Measurements from ENCODE around the gene GALNT9.
"Not testable (repeated sequence)": the region's sequence is repeated elsewhere in the genome, so short reads cannot be mapped to it uniquely, and the experiment has no call there.

Gene GALNT9

DNA sequence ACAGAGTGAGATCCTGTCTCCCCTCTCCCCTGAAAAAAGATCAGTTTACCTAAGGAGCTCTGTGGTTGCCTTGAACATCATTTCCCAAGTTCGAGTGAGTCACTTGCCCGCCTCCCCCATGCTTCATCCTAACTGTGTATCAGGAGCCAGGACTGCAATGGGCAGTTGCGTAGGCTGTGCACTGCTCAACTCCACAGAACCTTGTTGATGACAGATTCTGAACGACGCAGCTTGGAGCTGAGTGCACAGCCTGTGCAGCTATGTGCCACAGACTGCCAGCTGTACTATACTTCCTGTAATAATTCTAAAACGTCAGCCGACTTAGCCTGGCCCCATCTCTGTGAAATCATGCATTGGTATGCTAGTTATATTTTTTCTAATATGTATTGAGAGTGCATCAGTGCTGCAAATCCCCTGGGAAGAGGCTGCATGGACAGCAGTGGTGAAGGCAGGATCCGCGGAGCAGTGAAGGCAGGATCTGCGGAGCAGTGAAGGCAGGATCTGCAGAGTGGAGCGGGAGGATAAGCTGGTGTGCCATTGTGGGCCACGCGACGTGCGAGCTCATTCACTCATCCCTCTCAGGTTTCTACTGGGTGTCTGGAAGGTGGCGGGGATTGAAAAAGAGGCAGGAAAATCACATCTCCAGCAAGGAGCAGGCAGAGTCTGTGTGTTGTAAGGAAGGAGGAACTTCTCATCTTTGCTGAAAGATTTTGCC is 80.8 kb downstream of the GALNT9 start:
- no peak for DNase-seq

DNA sequence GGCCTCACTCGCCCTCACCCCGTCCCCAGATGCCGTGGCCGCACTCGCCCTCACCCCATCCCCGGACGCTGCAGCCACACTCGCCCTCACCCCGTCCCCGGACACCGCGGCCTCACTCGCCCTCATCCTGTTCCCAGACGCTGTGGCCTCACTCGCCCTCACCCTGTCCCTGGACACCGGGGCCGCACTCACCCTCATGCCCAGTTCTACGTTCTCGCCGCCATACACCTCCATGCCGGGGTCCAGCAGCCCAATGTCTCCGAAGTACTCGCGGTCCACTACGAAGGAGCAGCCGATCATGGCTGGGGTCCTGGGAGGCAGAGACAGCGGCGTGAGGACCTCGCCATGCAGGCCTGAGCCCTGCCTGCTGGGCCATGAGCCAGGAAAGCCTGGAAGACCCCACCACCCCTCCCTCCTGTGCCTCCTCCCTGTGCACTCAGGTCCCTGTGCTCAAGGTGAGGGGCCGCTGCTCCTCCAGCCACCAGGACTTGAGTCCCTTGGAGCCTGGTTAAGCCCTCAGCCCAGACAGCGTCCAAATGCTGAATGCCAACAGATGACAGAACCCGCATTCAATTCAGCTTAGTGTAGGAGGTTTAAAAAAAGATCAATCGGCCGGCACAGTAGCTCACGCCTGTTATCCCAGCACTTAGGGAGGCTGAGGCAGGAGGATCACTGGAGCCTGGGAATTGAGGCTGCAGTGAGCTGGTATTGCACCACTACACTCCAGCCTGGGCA is 81.5 kb downstream of the GALNT9 start:
- DNase-seq, result no peak

DNA sequence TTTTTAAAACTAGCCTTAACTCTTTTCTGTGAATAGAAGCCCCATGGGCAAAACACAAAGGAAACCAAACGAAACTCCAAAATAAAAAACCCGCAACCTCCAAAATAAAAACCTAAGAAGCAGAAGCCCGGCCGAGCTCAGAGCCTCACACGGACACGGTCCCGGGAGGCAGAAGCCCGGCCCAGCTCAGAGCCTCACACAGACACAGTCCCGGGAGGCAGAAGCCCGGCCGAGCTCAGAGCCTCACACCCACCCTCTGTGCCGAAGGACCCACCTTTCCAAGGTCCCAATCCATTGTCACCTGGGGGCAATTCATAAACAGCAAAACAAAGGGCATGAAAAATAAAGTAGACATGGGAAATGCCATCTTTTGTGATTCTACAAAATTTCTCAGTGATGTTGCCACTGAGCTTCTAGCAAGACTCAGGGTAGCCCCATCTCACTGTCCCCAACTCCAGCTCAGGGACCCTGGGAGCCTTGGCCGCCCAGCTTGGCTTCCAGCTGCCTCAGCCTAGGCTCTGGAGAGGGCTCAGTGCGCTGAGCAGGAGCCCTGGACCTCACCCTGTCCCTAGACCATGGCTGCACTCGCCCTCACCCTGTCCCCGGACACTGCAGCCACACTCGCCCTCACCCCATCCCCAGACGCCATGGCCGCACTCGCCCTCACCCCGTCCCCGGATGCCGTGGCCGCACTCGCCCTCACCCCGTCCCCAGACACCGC is 82.2 kb downstream of the GALNT9 start:
- DNase-seq, result no peak

DNA sequence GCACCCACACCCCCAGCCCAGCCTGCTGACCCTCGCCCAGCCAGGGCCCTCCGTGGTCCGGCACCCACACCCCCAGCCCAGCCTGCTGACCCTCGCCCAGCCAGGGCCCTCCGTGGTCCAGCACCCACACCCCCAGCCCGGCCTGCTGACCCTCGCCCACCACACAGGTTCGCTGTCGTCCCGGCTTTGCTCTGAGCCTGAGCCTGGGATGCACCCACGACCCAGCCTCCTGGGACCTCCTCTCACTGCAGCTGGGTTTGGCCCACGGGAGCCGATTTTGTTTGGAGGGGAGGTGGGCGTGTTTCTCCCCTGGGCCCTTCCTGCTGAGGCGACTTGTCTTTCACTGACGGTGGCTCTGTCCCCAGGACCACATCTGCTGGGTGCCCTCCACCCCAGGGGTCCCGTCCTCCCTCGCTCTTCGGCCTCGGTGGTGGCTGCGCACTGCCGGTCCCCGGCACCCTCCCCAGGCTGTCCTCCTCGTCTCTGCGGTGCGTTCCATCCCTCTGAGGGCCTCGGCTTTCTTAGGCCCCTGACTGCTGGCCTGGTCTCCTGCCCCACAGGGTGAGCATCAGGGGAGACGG is 83.8 kb downstream of the GALNT9 start:
- DNase-seq, result no peak

DNA sequence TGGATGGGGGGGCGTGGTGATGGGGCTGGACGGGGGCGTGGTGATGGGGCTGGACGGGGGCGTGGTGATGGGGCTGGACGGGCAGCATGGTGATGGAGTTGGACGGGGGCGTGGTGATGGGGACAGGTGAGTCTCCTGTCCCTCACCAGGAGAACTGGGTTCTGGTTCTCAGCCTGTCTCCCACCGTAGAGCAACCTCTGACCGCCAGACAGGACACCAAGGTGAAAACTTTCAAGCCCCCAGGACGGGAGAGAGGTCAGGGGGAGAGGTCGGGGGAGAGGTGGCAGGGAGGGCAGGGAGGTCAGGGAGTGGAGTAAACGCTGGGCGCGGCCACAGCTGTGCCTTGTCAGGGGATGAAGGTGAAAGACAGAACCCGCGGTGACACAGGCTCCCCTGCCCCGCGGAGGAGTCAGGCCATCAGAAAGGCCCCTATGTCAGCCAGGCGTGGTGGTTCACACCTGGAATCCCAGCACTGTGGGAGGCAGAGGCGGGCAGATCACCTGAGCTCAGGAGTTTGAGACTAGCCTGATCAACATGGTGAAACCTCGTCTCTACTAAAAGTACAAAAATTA is 84.6 kb downstream of the GALNT9 start:
- DNase-seq, result no peak

DNA sequence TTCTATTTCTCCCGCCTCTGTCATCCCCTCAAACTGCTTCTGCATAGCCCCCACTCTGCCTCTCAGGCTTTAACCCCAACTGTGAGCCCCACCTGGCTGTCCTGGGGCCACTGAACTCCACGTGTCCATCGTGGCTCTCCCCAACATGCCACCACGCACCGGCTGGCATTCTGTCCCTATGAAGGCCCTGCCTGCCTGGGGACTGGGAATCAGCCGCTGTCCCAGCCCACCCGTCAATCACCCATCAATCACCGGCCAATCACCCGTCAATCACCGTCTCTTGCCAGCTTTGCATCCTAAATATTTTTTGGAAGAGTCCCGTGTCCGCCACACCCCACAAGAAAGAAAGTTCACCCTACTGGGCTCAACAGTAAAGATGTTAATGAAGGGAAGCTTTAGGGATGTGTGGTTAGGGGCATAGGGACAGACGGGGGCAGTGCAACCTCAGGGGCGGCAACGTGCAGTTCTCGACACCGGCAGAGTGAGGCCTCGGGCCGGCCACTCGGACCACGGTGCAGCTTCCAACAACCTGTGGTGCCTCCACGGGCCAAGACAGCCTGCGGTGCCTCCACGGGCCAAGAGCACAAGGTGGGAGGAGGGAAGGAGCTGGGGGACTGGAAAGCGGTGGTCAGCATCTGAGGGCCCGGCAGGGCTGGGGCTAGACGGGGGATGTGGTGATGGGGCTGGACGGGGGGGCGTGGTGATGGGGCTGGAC is 85.6 kb downstream of the GALNT9 start:
- DNase-seq, result no peak

DNA sequence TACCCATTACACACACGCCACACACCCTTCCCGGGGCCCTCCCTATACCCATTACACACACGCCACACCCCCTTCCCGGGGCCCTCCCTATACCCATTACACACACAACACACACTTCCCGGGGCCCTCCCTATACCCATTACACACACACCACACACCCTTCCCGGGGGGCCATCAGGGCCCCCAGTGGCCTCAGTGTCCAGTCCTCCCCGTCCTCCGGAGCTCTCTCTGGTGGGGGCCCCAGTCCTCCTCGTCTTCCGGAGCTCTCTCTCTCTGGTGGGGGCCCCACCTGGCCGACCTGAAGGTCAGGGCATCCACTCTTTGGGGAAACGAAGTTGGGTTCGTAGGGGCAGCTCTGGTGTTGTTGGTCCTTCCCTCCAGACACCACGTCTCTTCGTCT is 86.2 kb downstream of the GALNT9 start:
- DNase-seq, result not testable (repeated sequence)

DNA sequence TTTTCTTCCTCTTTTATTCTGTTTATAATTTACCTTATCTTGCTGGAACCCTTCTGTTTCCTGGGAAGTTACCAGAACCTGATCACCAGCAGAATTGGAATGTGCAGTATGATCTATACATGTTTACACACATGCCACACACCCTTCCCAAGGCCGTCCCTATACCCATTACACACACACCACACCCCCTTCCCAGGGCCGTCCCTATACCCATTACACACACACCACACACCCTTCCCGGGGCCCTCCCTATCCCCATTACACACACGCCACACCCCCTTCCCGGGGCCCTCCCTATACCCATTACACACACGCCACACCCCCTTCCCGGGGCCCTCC is 88.8 kb downstream of the GALNT9 start:
- not testable (repeated sequence) for DNase-seq

DNA sequence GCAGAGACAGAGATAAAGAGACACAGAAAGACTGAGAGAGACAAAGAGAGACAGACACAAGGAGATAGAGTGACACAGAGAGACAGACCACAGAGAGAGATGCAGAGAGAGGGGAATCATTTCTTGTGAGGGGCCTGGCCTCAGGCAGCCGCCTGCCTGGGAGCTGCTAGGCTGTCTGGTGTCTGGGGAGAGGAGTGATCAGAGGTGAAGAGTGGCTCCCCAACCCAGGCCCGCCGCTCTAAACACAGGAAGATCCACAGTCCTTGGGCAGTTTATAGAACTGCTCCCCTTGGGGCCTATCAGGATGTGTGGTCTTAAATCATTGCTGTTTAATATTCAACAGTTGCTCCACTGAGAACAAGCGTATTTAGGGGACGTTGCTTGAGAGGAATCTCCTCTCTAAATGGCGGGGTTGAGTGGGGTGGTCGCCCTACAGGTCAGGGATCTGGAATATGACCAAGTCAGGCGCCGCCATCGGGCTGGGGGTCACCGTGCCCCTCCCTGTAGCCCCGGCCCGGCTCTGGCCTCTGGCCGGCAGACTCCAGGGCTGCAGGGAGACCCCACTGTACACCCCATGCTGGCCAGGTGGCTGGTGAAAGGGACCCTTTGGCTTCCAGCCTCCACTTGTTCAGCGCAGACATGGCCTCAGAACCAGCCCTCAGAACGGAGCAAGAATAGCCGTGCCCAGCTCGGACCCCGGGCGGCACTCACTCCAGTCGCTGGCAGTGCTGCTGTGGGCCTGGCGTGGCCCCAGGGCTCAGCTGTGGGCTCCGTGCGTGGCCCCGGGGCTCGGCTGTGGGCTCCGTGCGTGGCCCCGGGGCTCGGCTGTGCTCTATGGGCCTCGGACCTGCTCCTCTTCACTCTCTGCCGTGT is 89.4 kb downstream of the GALNT9 start:
- no peak for DNase-seq

DNA sequence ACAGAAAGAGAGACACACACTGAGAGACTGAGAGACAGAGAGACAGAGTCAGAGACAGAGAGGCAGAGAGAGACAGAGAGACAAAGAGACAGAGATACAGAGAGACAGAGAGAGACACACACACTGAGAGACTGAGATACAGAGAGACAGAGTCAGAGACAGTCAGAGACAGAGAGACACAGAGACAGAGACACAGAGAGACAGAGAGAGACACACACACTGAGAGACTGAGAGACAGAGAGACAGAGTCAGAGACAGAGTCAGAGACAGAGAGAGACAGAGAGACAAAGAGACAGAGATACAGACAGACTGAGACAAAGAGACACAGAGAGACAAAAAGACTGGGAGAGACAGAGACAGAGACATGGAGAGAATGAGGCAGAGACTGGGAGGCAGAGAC is 90.0 kb downstream of the GALNT9 start:
- DNase-seq, result no peak

DNA sequence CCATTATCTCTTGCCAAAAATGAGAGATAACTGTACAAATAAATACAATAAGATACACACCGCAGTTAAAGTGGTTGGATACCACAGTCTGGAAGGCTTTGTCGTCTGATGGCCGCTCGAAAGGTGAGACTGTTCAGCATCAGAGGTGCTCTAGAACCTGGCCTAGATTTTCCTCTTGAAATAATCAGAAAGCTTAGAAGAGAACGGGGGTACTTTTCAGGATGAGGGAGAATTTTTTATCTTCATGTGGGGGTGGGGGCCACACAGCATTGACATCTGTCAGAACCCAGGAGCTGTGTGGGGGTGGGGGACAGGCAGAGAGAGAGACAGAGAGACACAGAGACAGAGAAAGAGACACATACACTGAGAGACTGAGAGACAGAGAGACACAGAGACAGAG is 90.5 kb downstream of the GALNT9 start:
- DNase-seq, result no peak

DNA sequence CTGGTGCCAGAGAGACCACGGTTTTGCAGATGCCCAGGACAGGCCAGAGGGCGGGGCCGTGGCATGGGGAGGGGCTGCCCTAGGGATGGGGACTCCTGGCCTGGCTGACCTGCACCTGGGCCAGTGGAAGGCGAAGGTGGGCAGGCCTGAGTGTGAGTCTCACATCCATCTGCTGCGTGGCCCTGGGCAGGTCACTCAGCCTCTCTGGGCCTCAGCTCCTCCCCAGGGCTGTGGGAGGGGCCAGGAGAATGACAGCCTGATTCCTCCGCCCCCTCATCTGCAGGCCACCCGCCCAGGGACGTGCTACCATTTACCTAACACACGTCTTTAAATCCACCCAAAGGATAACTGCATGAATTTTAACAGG is 90.9 kb downstream of the GALNT9 start:
- peak in 1 of 5 experiments; percentile 12 for DNase-seq

DNA sequence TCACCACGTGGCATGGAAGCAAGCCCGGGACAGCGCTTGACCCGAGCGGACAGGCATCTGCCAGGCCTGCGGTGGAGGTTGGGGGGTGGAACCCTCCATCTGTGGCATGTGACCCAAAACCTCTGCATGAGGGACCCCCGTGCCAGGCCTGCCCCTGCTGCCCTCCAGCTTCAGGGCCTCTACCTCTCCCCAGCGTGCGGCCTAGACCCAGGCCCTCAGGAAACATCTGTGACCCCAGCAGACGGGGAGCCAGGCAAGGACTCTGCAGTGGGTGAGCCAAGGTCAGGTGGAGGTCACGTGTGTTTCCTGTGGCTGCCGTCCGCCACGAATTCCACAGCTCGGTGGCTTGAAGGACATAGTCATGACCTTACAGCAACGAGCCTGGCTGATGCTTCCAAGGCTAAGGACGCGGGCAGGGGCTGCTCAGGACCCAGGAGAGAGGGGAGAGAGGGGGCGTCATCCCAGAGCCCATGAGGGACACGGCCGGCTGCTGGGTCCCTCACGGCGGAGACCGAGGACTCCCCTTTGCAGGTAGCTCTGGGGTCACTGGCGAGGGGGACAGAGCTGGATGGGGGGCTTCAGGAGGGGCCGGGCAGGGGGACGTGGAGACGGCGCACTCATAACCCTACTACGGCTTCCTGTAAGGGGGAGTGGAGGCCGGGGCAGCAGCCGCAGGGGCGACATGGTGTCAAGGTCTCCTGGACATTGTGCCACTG is 91.5 kb downstream of the GALNT9 start:
- no peak for DNase-seq

DNA sequence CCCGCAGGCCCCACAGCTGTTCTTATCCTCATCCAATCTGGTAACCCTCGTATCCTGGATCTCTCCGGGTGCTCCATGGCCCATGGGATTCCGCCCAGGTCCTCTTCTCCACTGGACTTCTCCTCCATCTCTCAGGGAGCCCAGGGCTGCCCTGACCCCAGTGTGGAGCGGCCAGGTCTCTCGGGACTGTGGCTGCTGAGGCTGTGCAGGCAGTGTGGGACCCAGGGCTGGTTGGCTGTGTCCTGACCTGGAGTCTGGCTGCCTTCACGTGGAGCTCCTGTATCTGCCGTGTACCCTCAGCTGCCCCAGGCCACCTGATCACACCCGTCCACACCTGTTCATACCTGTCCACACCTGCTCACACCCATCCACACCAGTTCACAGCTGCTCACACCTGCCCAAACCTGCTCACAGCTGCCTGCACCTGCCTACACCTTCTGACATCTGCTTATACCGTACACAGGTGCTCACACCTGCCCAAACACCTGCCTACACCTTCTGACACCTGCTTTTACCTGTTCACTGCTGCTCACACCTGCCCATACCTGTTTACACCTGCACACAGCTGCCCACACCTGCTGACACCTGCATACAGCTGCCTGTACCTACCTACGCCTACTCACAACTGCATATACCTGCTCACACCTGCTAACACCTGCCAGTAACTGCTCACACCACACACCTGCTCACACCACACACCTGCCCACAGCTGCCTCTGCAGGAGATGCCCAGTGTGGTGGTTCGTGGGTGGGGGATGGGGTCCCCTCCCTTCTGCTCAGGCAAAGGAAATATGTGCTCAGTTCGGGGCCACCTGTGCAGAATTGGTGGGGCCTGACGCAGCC is 92.2 kb downstream of the GALNT9 start:
- DNase-seq, result no peak

DNA sequence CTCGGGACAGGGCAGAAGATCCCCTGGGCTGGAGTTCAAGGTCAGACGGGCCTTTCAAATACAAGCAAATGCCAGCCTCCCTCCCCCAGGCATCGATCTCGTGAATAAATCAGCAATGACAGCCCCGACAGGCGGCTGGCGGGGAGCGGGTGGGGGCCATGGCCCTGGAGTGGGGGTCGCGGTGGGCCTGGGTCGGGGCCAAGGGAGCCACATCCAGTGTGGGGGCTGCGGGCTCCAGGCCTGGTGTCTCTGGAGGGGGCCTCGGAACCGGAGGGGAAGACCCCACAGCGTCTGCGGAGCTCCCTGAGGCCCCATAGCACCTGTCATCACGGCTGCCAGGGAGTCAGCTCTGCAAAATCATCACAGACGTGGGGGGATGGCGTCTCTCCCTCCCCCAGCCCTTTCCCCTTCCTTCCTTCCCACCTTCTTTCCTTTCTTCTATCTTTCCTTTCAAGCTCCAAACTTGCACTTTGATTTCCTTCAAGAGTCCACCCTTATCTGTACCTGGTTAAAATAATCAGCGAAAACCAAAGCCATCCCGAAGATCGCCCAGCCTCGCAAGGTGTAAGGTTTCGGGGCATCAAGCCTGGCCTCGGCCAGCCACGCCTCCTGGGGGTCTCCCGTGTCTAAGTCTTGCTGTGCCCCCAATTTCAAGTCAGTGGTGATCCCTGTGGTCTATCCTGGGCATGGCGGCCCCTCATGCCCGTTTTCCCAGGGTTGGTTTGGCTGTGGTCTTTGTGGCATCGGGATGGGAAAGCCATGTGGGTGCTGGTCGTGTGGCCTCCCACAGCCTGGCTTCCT is 93.1 kb downstream of the GALNT9 start:
- DNase-seq, result no peak

DNA sequence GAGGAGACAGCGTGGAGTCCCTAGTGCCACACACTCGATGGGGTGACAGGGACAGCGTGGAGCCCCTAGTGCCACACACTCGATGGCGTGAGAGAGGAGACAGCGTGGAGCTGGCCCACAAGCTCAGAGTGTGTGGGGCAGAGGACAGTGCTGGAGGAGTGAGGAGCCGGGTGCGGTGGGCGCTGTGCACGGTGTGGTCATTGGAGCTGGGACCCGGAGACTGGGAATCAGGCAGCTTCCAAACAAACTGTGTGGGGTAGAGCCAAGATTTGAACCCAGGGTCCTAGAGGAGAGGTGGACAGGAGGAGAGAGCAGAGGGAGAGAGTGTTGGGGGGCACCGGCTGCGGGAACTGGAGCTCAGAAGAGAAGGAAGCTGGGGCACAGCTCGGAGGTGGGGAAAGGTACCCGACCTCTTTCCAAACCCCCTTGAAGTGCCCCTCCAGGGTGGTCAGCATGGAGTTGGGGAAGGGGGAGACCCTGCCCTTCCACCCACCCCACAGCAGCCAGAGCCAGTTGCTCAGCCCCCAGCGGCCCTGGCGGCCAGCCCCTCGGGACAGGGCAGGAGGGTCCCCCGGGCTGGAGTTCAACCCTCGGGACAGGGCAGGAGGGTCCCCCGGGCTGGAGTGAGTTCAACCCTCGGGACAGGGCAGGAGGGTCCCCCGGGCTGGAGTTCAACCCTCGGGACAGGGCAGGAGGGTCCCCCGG is 94.1 kb downstream of the GALNT9 start:
- DNase-seq, result no peak

DNA sequence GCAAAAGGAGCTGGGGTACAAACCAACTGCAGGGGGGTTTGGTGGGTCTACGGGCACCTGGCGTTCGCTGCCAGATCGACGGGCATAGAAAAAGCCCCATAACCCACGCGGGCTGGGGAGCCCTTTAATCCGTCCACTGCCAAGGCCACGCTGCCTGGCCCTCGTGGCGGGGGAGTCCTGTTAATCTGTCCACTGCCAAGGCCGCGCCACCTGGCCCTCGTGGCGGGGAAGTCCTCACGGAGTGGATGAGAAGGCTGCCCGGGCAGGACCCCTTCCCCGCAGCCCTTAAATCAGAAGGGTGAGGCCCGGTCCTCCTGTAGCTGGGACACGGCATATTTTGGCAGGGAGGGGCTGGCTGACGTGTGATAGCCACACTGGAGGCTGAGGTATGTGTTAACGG is 99.0 kb downstream of the GALNT9 start:
- no peak for DNase-seq

DNA sequence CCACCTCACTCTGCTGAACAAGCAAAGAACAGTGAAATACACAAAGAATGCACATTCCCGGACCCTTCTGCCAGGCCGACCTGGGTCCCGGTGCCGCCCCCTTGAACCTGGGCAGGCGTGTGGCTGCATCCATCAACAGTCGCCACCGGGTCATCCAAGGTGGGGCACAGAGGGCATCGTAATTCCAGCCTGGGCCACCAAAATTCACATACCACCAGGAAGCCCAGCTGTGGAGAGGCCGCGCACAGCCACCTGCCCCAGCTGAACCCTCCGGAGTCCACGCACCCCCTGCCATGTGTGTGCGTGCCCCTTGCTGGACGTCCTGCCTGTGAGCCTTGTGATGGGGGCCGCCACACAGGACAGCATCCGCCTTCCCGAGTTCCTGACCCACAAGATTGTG is 99.5 kb downstream of the GALNT9 start:
- no peak for DNase-seq
